Gastroesophageal sphincter (tissue), 3 donors: ENCODE data around the gene CDRT15L2.
"Not testable (repeated sequence)": the region's sequence is repeated elsewhere in the genome, so short reads cannot be mapped to it uniquely, and the experiment has no call there.

Experiments used
- POLR2A ChIP-seq, 2 donors: fragments of 450-650 bp; IDR thresholded peaks; one replicate each; pipeline ENCODE4 v1.6.1; 2017; ENCODE audit warnings: antibody characterized with exemption in 2 of 2, mild to moderate bottlenecking in 2 of 2, moderate library complexity in 1 of 2
- POLR2AphosphoS5 ChIP-seq: sonication (generic); formaldehyde crosslinking; IDR thresholded peaks from one replicate; pipeline ENCODE4 v1.6.1; 2017; ENCODE audit warnings: antibody characterized with exemption
- TF ChIP-seq, protein P1 (sequence below), 4 experiments: fragments of 200-600 bp in 2 of 4; fragments of 450-650 bp in 2 of 4; sonication (generic) in 1 of 4; IDR thresholded peaks; one replicate each; pipeline ENCODE4 v1.5.1; 2017 to 2019; ENCODE audit warnings: antibody characterized with exemption in 4 of 4, mild to moderate bottlenecking in 2 of 4, moderate library complexity in 2 of 4

DNA sequence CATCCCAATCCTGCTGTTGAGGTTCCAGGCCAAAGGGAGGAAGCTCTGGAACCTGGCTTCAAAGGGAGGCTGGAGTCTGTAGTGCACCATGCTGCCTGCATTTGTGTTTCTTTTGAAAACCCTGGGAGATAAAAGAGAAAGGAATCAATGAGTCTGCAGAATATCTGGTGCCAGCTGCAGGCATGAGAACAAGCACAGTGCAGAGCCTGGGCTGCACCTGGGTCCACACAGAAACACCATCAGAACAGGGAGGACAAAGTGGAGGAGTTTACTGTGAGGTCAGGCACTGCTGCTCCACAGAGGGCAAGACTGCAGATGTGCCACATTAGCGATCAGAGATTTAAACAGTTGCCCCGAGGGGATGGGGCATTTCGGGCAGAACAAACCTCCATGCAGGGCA lies 30.0 kb downstream of the CDRT15L2 start:
- not testable (repeated sequence) for TF ChIP-seq POLR2AphosphoS5; POLR2A (IDR thresholded peaks at IDR 0.05)
- TF ChIP-seq, protein P1, sequence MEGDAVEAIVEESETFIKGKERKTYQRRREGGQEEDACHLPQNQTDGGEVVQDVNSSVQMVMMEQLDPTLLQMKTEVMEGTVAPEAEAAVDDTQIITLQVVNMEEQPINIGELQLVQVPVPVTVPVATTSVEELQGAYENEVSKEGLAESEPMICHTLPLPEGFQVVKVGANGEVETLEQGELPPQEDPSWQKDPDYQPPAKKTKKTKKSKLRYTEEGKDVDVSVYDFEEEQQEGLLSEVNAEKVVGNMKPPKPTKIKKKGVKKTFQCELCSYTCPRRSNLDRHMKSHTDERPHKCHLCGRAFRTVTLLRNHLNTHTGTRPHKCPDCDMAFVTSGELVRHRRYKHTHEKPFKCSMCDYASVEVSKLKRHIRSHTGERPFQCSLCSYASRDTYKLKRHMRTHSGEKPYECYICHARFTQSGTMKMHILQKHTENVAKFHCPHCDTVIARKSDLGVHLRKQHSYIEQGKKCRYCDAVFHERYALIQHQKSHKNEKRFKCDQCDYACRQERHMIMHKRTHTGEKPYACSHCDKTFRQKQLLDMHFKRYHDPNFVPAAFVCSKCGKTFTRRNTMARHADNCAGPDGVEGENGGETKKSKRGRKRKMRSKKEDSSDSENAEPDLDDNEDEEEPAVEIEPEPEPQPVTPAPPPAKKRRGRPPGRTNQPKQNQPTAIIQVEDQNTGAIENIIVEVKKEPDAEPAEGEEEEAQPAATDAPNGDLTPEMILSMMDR (IDR thresholded peaks at IDR 0.05): not testable (repeated sequence)
